Measurements from ENCODE around the gene ZNF649.
A peak's percentile ranks its signal among the peaks of the same experiment; 100 is the strongest.

The ZNF649 gene

GRCh38 chr19:51927859-51928258 is 23.0 kb upstream of the ZNF649 start:
- 43% methylated on average over 10 of the region's 13 CpGs for whole genome bisulfite sequencing (ENCODE audit: insufficient coverage)
- POLR2A ChIA-PET, result no interaction called here
- Histone ChIP-seq H3K4me3 (ENCODE audit: control insufficient read depth in 1 of 7, extremely low read depth in 1 of 7, insufficient read depth in 4 of 7, low read depth in 2 of 7, low read length in 6 of 7) (peak overlapping the region; percentile 66 to 100 (median 96)), H3K27ac (ENCODE audit: insufficient read depth in 1 of 2, low read depth in 1 of 2, low read length in 2 of 2, poor library complexity in 1 of 2, severe bottlenecking in 2 of 2) (peak overlapping the region; percentile 84 to 90), H3K27me3 (replicated peaks in 2 of 5; ENCODE audit: control insufficient read depth in 4 of 5, insufficient read depth in 5 of 5, low read length in 4 of 5) (no peaks in the 10 kb centered on the region), H3K4me1 (ENCODE audit: control extremely low read depth in 1 of 4, control insufficient read depth in 4 of 4, insufficient read depth in 4 of 4, low read length in 3 of 4) (peaks cover 0 to 14% (median 8%) of the 10 kb centered on the region in 4 experiments), H3K9me3 (ENCODE audit: control extremely low read depth in 1 of 5, control insufficient read depth in 4 of 5, insufficient read depth in 2 of 5, low read depth in 1 of 5, low read length in 4 of 5) (peaks cover 18 to 49% (median 30%) of the 10 kb centered on the region in 5 experiments), H3K36me3 (ENCODE audit: control insufficient read depth in 4 of 4, insufficient read depth in 4 of 4, low read length in 3 of 4) (peaks cover 8 to 37% (median 25%) of the 10 kb centered on the region in 4 experiments)
- CTCF ChIA-PET, result interaction anchor here (0.6 kb wide), 1 partner anchor 643 kb away, joined by 3 read pairs; no protein-coding TSS in a partner anchor
- DNase-seq, result no peak

- 0% methylated on average over 41 of the region's 52 CpGs for WGBS (ENCODE audit: insufficient coverage)
- H3K4me3 ChIP-seq (ENCODE audit: control insufficient read depth in 1 of 7, extremely low read depth in 1 of 7, insufficient read depth in 4 of 7, low read depth in 2 of 7, low read length in 6 of 7), result peak within 1 kb of the TSS; percentile 66 to 100 (median 96)
- ChIA-PET POLR2A (no interaction called here), CTCF (no interaction called here)
- H3K4me1 ChIP-seq (ENCODE audit: control extremely low read depth in 1 of 4, control insufficient read depth in 4 of 4, insufficient read depth in 4 of 4, low read length in 3 of 4), result peaks cover 0 to 14% (median 8%) of the 10 kb centered on the region in 4 experiments
- peak; percentile 95 to 97 (median 96) for DNase-seq
- H3K27ac ChIP-seq (ENCODE audit: insufficient read depth in 1 of 2, low read depth in 1 of 2, low read length in 2 of 2, poor library complexity in 1 of 2, severe bottlenecking in 2 of 2), result peak within 1 kb of the TSS; percentile 84 to 90
- H3K9me3 ChIP-seq (ENCODE audit: control extremely low read depth in 1 of 5, control insufficient read depth in 4 of 5, insufficient read depth in 2 of 5, low read depth in 1 of 5, low read length in 4 of 5), result peaks cover 18 to 50% (median 29%) of the 10 kb centered on the region in 5 experiments
- H3K36me3 ChIP-seq (ENCODE audit: control insufficient read depth in 4 of 4, insufficient read depth in 4 of 4, low read length in 3 of 4), result peaks cover 4 to 29% (median 18%) of the 10 kb centered on the region in 4 experiments
- H3K27me3 ChIP-seq (replicated peaks in 2 of 5; ENCODE audit: control insufficient read depth in 4 of 5, insufficient read depth in 5 of 5, low read length in 4 of 5), result no peaks in the 10 kb centered on the region
Measured at GRCh38 chr19:51926784-51927741, 22.2 kb upstream of the ZNF649 start, which contains the start of gene ZNF613. Gene ZNF613, plus strand, starts transcription at chr19:51927472. Its CDS starts 8,749 bp downstream, at chr19:51936221.

- H3K4me3 ChIP-seq (ENCODE audit: control insufficient read depth in 1 of 7, extremely low read depth in 1 of 7, insufficient read depth in 4 of 7, low read depth in 2 of 7, low read length in 6 of 7), result peak overlapping the region; percentile 66 to 100 (median 96)
- peaks cover 13 to 50% (median 31%) of the 10 kb centered on the region in 5 experiments for H3K9me3 ChIP-seq (ENCODE audit: control extremely low read depth in 1 of 5, control insufficient read depth in 4 of 5, insufficient read depth in 2 of 5, low read depth in 1 of 5, low read length in 4 of 5)
- H3K4me1 ChIP-seq (ENCODE audit: control extremely low read depth in 1 of 4, control insufficient read depth in 4 of 4, insufficient read depth in 4 of 4, low read length in 3 of 4), result peaks cover 0 to 14% (median 8%) of the 10 kb centered on the region in 4 experiments
- no peak for DNase-seq
- POLR2A ChIA-PET, result no interaction called here
- CTCF ChIA-PET, result no interaction called here
- H3K27me3 ChIP-seq (replicated peaks in 2 of 5; ENCODE audit: control insufficient read depth in 4 of 5, insufficient read depth in 5 of 5, low read length in 4 of 5), result no peaks in the 10 kb centered on the region
- peaks cover 4 to 23% (median 12%) of the 10 kb centered on the region in 4 experiments for H3K36me3 ChIP-seq (ENCODE audit: control insufficient read depth in 4 of 4, insufficient read depth in 4 of 4, low read length in 3 of 4)
- peak overlapping the region; percentile 84 to 90 for H3K27ac ChIP-seq (ENCODE audit: insufficient read depth in 1 of 2, low read depth in 1 of 2, low read length in 2 of 2, poor library complexity in 1 of 2, severe bottlenecking in 2 of 2)
- WGBS (ENCODE audit: insufficient coverage), result 18% methylated on average over 11 of the region's 11 CpGs
Measured at GRCh38 chr19:51926426-51926783, 21.6 kb upstream of the ZNF649 start.

GRCh38 chr19:51921949-51922348 is 17.1 kb upstream of the ZNF649 start:
- peaks cover 12 to 72% (median 45%) of the 10 kb centered on the region in 5 experiments for H3K9me3 ChIP-seq (ENCODE audit: control extremely low read depth in 1 of 5, control insufficient read depth in 4 of 5, insufficient read depth in 2 of 5, low read depth in 1 of 5, low read length in 4 of 5)
- no peak overlapping the region for H3K27ac ChIP-seq (ENCODE audit: insufficient read depth in 1 of 2, low read depth in 1 of 2, low read length in 2 of 2, poor library complexity in 1 of 2, severe bottlenecking in 2 of 2)
- H3K27me3 ChIP-seq (replicated peaks in 2 of 5; ENCODE audit: control insufficient read depth in 4 of 5, insufficient read depth in 5 of 5, low read length in 4 of 5), result no peaks in the 10 kb centered on the region
- peak in 2 of 3 donors; percentile 17 for DNase-seq
- WGBS (ENCODE audit: insufficient coverage), result 96% methylated on average over 6 of the region's 8 CpGs
- peak overlapping the region in 1 of 7 experiments; percentile 19 for H3K4me3 ChIP-seq (ENCODE audit: control insufficient read depth in 1 of 7, extremely low read depth in 1 of 7, insufficient read depth in 4 of 7, low read depth in 2 of 7, low read length in 6 of 7)
- CTCF ChIA-PET, result no interaction called here
- no peaks in the 10 kb centered on the region for H3K36me3 ChIP-seq (ENCODE audit: control insufficient read depth in 4 of 4, insufficient read depth in 4 of 4, low read length in 3 of 4)
- POLR2A ChIA-PET, result no interaction called here
- peaks cover 0 to 5% (median 4%) of the 10 kb centered on the region in 4 experiments for H3K4me1 ChIP-seq (ENCODE audit: control extremely low read depth in 1 of 4, control insufficient read depth in 4 of 4, insufficient read depth in 4 of 4, low read length in 3 of 4)

GRCh38 chr19:51919606-51920005 is 14.8 kb upstream of the ZNF649 start:
- H3K9me3 ChIP-seq (ENCODE audit: control extremely low read depth in 1 of 5, control insufficient read depth in 4 of 5, insufficient read depth in 2 of 5, low read depth in 1 of 5, low read length in 4 of 5), result peaks cover 27 to 83% (median 48%) of the 10 kb centered on the region in 5 experiments
- H3K27ac ChIP-seq (ENCODE audit: insufficient read depth in 1 of 2, low read depth in 1 of 2, low read length in 2 of 2, poor library complexity in 1 of 2, severe bottlenecking in 2 of 2), result no peak overlapping the region
- H3K4me3 ChIP-seq (ENCODE audit: control insufficient read depth in 1 of 7, extremely low read depth in 1 of 7, insufficient read depth in 4 of 7, low read depth in 2 of 7, low read length in 6 of 7), result no peak overlapping the region
- no peak for DNase-seq
- H3K36me3 ChIP-seq (ENCODE audit: control insufficient read depth in 4 of 4, insufficient read depth in 4 of 4, low read length in 3 of 4), result no peaks in the 10 kb centered on the region
- ChIA-PET CTCF (no interaction called here), POLR2A (no interaction called here)
- WGBS (ENCODE audit: insufficient coverage), result 94% methylated on average over 3 of the region's 3 CpGs
- no peaks in the 10 kb centered on the region for H3K27me3 ChIP-seq (replicated peaks in 2 of 5; ENCODE audit: control insufficient read depth in 4 of 5, insufficient read depth in 5 of 5, low read length in 4 of 5)
- H3K4me1 ChIP-seq (ENCODE audit: control extremely low read depth in 1 of 4, control insufficient read depth in 4 of 4, insufficient read depth in 4 of 4, low read length in 3 of 4), result no peaks in the 10 kb centered on the region

GRCh38 chr19:51916167-51916566 is 11.3 kb upstream of the ZNF649 start:
- H3K36me3 ChIP-seq (ENCODE audit: control insufficient read depth in 4 of 4, insufficient read depth in 4 of 4, low read length in 3 of 4), result no peaks in the 10 kb centered on the region
- H3K4me3 ChIP-seq (ENCODE audit: control insufficient read depth in 1 of 7, extremely low read depth in 1 of 7, insufficient read depth in 4 of 7, low read depth in 2 of 7, low read length in 6 of 7), result no peak overlapping the region
- CTCF ChIA-PET, result no interaction called here
- WGBS (ENCODE audit: insufficient coverage), result 100% methylated on average over 1 of the region's 1 CpG
- H3K27ac ChIP-seq (ENCODE audit: insufficient read depth in 1 of 2, low read depth in 1 of 2, low read length in 2 of 2, poor library complexity in 1 of 2, severe bottlenecking in 2 of 2), result no peak overlapping the region
- peaks cover 28 to 77% (median 42%) of the 10 kb centered on the region in 5 experiments for H3K9me3 ChIP-seq (ENCODE audit: control extremely low read depth in 1 of 5, control insufficient read depth in 4 of 5, insufficient read depth in 2 of 5, low read depth in 1 of 5, low read length in 4 of 5)
- H3K4me1 ChIP-seq (ENCODE audit: control extremely low read depth in 1 of 4, control insufficient read depth in 4 of 4, insufficient read depth in 4 of 4, low read length in 3 of 4), result no peaks in the 10 kb centered on the region
- POLR2A ChIA-PET, result no interaction called here
- H3K27me3 ChIP-seq (replicated peaks in 2 of 5; ENCODE audit: control insufficient read depth in 4 of 5, insufficient read depth in 5 of 5, low read length in 4 of 5), result no peaks in the 10 kb centered on the region
- DNase-seq, result no peak

GRCh38 chr19:51915324-51915867 is 10.6 kb upstream of the ZNF649 start:
- Histone ChIP-seq H3K27me3 (replicated peaks in 2 of 5; ENCODE audit: control insufficient read depth in 4 of 5, insufficient read depth in 5 of 5, low read length in 4 of 5) (no peaks in the 10 kb centered on the region), H3K27ac (ENCODE audit: insufficient read depth in 1 of 2, low read depth in 1 of 2, low read length in 2 of 2, poor library complexity in 1 of 2, severe bottlenecking in 2 of 2) (no peak overlapping the region), H3K9me3 (ENCODE audit: control extremely low read depth in 1 of 5, control insufficient read depth in 4 of 5, insufficient read depth in 2 of 5, low read depth in 1 of 5, low read length in 4 of 5) (peaks cover 25 to 77% (median 44%) of the 10 kb centered on the region in 5 experiments), H3K36me3 (ENCODE audit: control insufficient read depth in 4 of 4, insufficient read depth in 4 of 4, low read length in 3 of 4) (no peaks in the 10 kb centered on the region), H3K4me3 (ENCODE audit: control insufficient read depth in 1 of 7, extremely low read depth in 1 of 7, insufficient read depth in 4 of 7, low read depth in 2 of 7, low read length in 6 of 7) (no peak overlapping the region), H3K4me1 (ENCODE audit: control extremely low read depth in 1 of 4, control insufficient read depth in 4 of 4, insufficient read depth in 4 of 4, low read length in 3 of 4) (no peaks in the 10 kb centered on the region)
- POLR2A ChIA-PET, result no interaction called here
- CTCF ChIA-PET, result no interaction called here
- WGBS (ENCODE audit: insufficient coverage), result 85% methylated on average over 2 of the region's 5 CpGs
- no peak for DNase-seq

All from common myeloid progenitor, CD34-positive (primary cell).